ENCODE measurements around the gene CCDC71. TPM values are rescaled to one million over a fixed set of nuclear protein-coding genes. Genes with fewer than 3 reads are reported as not detected.

CCDC71 gene
- total and polyA plus RNA-seq, 2 of the 13 experiments (the other 11 are each of a cell fraction or from before 2014, with no cell fraction given), result 9.7 to 14.3 TPM

GRCh38 chr3:49132437-49133225, 33.5 kb downstream of the CCDC71 start, which contains the start of gene LAMB2 (continued):
- TF ChIP-seq, protein P1, sequence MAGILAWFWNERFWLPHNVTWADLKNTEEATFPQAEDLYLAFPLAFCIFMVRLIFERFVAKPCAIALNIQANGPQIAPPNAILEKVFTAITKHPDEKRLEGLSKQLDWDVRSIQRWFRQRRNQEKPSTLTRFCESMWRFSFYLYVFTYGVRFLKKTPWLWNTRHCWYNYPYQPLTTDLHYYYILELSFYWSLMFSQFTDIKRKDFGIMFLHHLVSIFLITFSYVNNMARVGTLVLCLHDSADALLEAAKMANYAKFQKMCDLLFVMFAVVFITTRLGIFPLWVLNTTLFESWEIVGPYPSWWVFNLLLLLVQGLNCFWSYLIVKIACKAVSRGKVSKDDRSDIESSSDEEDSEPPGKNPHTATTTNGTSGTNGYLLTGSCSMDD (CRISPR knock-in tag; IDR thresholded peaks at IDR 0.05), result no peak
- TF ChIP-seq, protein P2, sequence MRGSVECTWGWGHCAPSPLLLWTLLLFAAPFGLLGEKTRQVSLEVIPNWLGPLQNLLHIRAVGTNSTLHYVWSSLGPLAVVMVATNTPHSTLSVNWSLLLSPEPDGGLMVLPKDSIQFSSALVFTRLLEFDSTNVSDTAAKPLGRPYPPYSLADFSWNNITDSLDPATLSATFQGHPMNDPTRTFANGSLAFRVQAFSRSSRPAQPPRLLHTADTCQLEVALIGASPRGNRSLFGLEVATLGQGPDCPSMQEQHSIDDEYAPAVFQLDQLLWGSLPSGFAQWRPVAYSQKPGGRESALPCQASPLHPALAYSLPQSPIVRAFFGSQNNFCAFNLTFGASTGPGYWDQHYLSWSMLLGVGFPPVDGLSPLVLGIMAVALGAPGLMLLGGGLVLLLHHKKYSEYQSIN (CRISPR knock-in tag; IDR thresholded peaks at IDR 0.05; ENCODE audit: borderline replicate concordance), result no peak
- 0 out of 2 replicates have a peak, but pooled peaks have one; percentile 12 for TF ChIP-seq ZNF296 (CRISPR knock-in tag; conservative IDR thresholded peaks at IDR 0.05)
- TF ChIP-seq, protein P3, sequence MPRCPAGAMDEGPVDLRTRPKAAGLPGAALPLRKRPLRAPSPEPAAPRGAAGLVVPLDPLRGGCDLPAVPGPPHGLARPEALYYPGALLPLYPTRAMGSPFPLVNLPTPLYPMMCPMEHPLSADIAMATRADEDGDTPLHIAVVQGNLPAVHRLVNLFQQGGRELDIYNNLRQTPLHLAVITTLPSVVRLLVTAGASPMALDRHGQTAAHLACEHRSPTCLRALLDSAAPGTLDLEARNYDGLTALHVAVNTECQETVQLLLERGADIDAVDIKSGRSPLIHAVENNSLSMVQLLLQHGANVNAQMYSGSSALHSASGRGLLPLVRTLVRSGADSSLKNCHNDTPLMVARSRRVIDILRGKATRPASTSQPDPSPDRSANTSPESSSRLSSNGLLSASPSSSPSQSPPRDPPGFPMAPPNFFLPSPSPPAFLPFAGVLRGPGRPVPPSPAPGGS (CRISPR knock-in tag; IDR thresholded peaks at IDR 0.05), result no peak
- TF ChIP-seq ZNF430 (CRISPR knock-in tag; IDR thresholded peaks at IDR 0.05), result 0 out of 2 replicates have a peak, but pooled peaks have one; percentile 79
- 0 out of 2 replicates have a peak, but pooled peaks have one; percentile 34 for TF ChIP-seq GMEB1 (CRISPR knock-in tag; IDR thresholded peaks at IDR 0.05; ENCODE audit: borderline replicate concordance)
- peak; percentile 76; the same call in 1 of the 2 replicates for TF ChIP-seq ZNF891 (CRISPR knock-in tag; IDR thresholded peaks at IDR 0.05)
- no peak; the same call in 1 of the 2 replicates for TF ChIP-seq ZNF614 (CRISPR knock-in tag; IDR thresholded peaks at IDR 0.05; ENCODE audit: borderline replicate concordance)
- TF ChIP-seq ZNF660 (CRISPR knock-in tag; IDR thresholded peaks at IDR 0.05; ENCODE audit: borderline replicate concordance, low read depth), result no peak
- no peak for TF ChIP-seq HDAC6 (IDR thresholded peaks at IDR 0.05; ENCODE audit: low read depth, low read length)
- TF ChIP-seq ZFP90 (CRISPR knock-in tag; IDR thresholded peaks at IDR 0.05; ENCODE audit: borderline replicate concordance), result 0 out of 2 replicates have a peak, but pooled peaks have one; percentile 59
- TF ChIP-seq THAP7 (CRISPR knock-in tag; IDR thresholded peaks at IDR 0.05), result no peak
- peak; percentile 94 for TF ChIP-seq ZFY (CRISPR knock-in tag; IDR thresholded peaks at IDR 0.05)
- TF ChIP-seq HDAC2 (CRISPR knock-in tag; IDR thresholded peaks at IDR 0.05), result no peak; the same call in 1 of the 2 replicates
- peak; percentile 71; the same call in 1 of the 2 replicates for TF ChIP-seq NR0B2 (CRISPR knock-in tag; IDR thresholded peaks at IDR 0.05)
- TF ChIP-seq HOXA3 (CRISPR knock-in tag; IDR thresholded peaks at IDR 0.05), result peak; percentile 54; the same call in 1 of the 2 replicates
- 0 out of 2 replicates have a peak, but pooled peaks have one; percentile 14 for TF ChIP-seq ARNTL (CRISPR knock-in tag; IDR thresholded peaks at IDR 0.05)
- TF ChIP-seq NPAS2 (CRISPR knock-in tag; IDR thresholded peaks at IDR 0.05; ENCODE audit: borderline replicate concordance), result no peak
- TF ChIP-seq EHMT2 (IDR thresholded peaks at IDR 0.05; ENCODE audit: borderline replicate concordance, low read depth, low read length), result no peak
- TF ChIP-seq RFXAP (CRISPR knock-in tag; IDR thresholded peaks at IDR 0.05; ENCODE audit: borderline replicate concordance), result peak; percentile 44
- no peak for TF ChIP-seq ZFP36L1 (CRISPR knock-in tag; IDR thresholded peaks at IDR 0.05)
- no peak for TF ChIP-seq PPARG (CRISPR knock-in tag; conservative IDR thresholded peaks at IDR 0.05)

Measured in HepG2 (cell line).